ENCODE data around the gene ATXN8OS.
A peak's percentile ranks its signal among the peaks of the same experiment; 100 is the strongest.

The ATXN8OS gene

DNA sequence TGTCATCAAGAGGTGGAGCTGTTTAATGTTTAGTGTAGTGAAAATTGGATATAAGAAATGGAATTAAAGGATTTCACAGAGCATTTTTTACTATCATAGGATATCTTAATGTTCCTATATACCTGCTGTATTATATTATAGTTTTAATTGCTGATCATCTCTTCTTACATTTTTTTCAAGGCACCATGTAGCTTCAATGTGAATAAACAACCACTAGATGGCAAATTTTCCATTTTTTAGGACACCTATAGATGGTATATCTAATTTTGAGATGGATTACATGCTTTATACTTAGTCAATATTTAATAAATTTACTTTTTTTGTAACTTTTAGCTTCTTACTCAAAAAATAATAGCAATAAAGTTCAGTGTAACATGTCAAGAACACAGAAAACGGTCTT lies 9.0 kb upstream of the ATXN8OS start:
- Mint-ChIP-seq H3K9me3 (no peaks in the 10 kb centered on the region), H3K4me3 (no peak overlapping the region), H3K36me3 (ENCODE audit: low read depth) (no peaks in the 10 kb centered on the region), H3K4me1 (no peaks in the 10 kb centered on the region), H3K27me3 (ENCODE audit: low read depth, poor library complexity) (peaks cover 5% of the 10 kb centered on the region), H3K27ac (no peak overlapping the region)
- peak; percentile 49 for TF ChIP-seq CTCF (IDR thresholded peaks at IDR 0.05)
- no peak for DNase-seq

DNA sequence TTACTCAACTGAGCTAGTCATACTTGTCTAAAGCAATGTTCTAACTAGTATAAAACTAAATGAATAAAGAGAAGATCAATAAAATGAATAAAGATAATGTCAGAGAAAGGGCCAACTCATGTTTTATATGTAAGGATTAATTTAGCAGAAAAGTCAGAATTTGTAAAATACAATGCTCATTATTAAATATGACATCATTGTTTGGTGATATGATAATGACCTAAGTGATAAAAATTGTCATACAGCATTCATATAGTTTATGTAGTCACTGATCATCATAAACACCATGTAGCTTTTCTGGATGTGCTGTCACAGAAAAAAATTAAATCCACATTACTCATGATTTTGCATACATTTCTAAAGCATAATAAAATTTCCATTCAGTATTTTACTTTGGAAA lies 3.1 kb upstream of the ATXN8OS start:
- no peaks in the 10 kb centered on the region for H3K9me3 Mint-ChIP-seq
- TF ChIP-seq CTCF (IDR thresholded peaks at IDR 0.05) = no peak
- no peak for DNase-seq
- no peak overlapping the region for H3K27ac Mint-ChIP-seq
- H3K36me3 Mint-ChIP-seq (ENCODE audit: low read depth) = no peaks in the 10 kb centered on the region
- H3K4me3 Mint-ChIP-seq = no peak overlapping the region
- H3K4me1 Mint-ChIP-seq = peaks cover 13% of the 10 kb centered on the region
- H3K27me3 Mint-ChIP-seq (ENCODE audit: low read depth, poor library complexity) = peaks cover 47% of the 10 kb centered on the region

GRCh38 chr13:70107125-70107497 lies 515 bp upstream of the ATXN8OS start:
- Mint-ChIP-seq H3K36me3 (ENCODE audit: low read depth) (no peaks in the 10 kb centered on the region), H3K27me3 (ENCODE audit: low read depth, poor library complexity) (peaks cover 59% of the 10 kb centered on the region)

DNA sequence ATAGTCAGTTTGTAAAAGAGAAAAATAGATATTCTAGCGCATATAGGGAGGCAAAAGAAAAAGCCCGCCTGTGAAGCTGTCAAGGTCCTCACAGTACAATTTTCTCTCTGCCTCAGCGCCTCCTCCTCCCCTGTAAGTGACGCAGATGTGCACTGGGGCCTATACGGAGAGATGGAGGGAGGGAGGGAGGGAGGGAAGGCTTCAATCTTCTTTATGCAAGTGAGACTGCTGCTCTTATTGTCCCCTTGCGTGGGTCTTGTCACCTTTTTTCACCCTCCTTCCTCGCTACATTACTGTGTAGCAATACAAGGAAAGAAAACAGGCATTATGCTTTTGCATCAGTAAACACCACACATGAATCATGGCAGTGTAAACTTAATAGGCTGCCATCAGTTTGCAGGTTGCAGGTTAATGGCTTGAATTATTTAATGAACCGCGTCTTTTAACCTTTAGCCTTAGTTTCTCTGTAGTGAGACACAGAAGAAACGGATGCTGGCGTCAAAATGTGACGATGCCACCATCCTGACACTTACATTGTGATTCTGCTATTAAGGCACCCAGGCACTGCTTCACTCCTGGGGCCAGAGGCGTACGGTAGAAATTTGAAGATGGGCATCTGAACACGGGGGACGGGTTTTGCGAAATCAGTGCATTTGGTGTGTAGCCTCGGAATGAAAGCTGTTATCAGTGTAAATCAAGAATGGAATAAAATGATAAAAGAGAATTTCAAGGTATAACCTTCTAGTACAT lies 905 bp downstream of the ATXN8OS start, which contains the start of gene KLHL1:
Gene KLHL1 (minus strand): TSS at position 97 of the 750 bp plus-strand sequence. CDS start 753 bp downstream, outside the sequence.
- peaks cover 56% of the 10 kb centered on the region for H3K27me3 Mint-ChIP-seq (ENCODE audit: low read depth, poor library complexity)
- H3K9me3 Mint-ChIP-seq = no peaks in the 10 kb centered on the region
- TF ChIP-seq CTCF (IDR thresholded peaks at IDR 0.05) = no peak
- H3K4me3 Mint-ChIP-seq = peak within 1 kb of the TSS; percentile 84
- H3K27ac Mint-ChIP-seq = peak within 1 kb of the TSS; percentile 74
- no peaks in the 10 kb centered on the region for H3K36me3 Mint-ChIP-seq (ENCODE audit: low read depth)
- H3K4me1 Mint-ChIP-seq = peaks cover 13% of the 10 kb centered on the region
- DNase-seq = peak; percentile 30

More at GRCh38 chr13:70107125-70107497, 515 bp upstream of the ATXN8OS start:
- no peak overlapping the region for H3K27ac Mint-ChIP-seq
- H3K4me1 Mint-ChIP-seq = peaks cover 13% of the 10 kb centered on the region
- H3K9me3 Mint-ChIP-seq = no peaks in the 10 kb centered on the region
- H3K4me3 Mint-ChIP-seq = peak overlapping the region; percentile 84
- no peak for TF ChIP-seq CTCF (IDR thresholded peaks at IDR 0.05)
- DNase-seq = no peak

GRCh38 chr13:70117338-70117905 lies 9.8 kb downstream of the ATXN8OS start:
- H3K9me3 Mint-ChIP-seq = no peaks in the 10 kb centered on the region
- no peak for DNase-seq
- peaks cover 9% of the 10 kb centered on the region for H3K27me3 Mint-ChIP-seq (ENCODE audit: low read depth, poor library complexity)
- no peak overlapping the region for H3K27ac Mint-ChIP-seq
- TF ChIP-seq CTCF (IDR thresholded peaks at IDR 0.05) = no peak
- H3K4me1 Mint-ChIP-seq = no peaks in the 10 kb centered on the region
- no peak overlapping the region for H3K4me3 Mint-ChIP-seq
- no peaks in the 10 kb centered on the region for H3K36me3 Mint-ChIP-seq (ENCODE audit: low read depth)

DNA sequence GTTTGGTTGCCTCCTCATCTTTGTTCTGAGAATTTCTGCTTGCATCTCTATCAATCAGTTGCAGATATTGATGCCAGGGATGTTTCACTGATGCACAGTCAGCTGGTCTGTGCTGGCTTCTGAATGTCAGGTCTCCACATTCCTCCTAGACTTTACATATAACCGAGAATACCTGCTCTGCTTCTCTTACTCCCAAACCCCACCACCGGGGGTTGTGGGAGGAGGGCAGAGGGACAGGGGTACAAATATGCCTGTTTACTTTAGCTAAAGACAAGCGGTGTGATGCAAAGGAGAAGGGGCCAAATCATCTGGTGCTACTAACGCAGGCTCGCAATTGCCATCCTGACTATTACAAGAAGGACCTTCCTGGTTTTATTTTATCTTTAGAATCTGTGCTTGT lies 18.1 kb downstream of the ATXN8OS start:
- peaks cover 6% of the 10 kb centered on the region for H3K27me3 Mint-ChIP-seq (ENCODE audit: low read depth, poor library complexity)
- H3K9me3 Mint-ChIP-seq = no peaks in the 10 kb centered on the region
- no peak for TF ChIP-seq CTCF (IDR thresholded peaks at IDR 0.05)
- H3K4me1 Mint-ChIP-seq = peaks cover 23% of the 10 kb centered on the region
- H3K27ac Mint-ChIP-seq = no peak overlapping the region
- no peaks in the 10 kb centered on the region for H3K36me3 Mint-ChIP-seq (ENCODE audit: low read depth)
- DNase-seq = no peak
- no peak overlapping the region for H3K4me3 Mint-ChIP-seq
